ENCODE measurements around the gene KSR2.

Gene KSR2

GRCh38 chr12:117456076-117456475, 512.7 kb downstream of the KSR2 start:
- Histone ChIP-seq H3K4me1 (ENCODE audit: control insufficient read depth, insufficient read depth, low read length) (no peaks in the 10 kb centered on the region), H3K9ac (ENCODE audit: low read depth, low read length) (no peak overlapping the region), H3K36me3 (ENCODE audit: insufficient read depth, low read length) (no peaks in the 10 kb centered on the region), H3K4me2 (ENCODE audit: low read length) (no peak overlapping the region), H3K27me3 (ENCODE audit: control insufficient read depth, insufficient read depth, low read length) (no peaks in the 10 kb centered on the region), H3K9me3 (replicated peaks; ENCODE audit: low read length) (peaks cover 17% of the 10 kb centered on the region), H3K4me3 (ENCODE audit: low read length) (no peak overlapping the region)

GRCh38 chr12:117453961-117454360, 514.8 kb downstream of the KSR2 start:
- no peak overlapping the region for H3K4me2 ChIP-seq (ENCODE audit: low read length)
- H3K4me3 ChIP-seq (ENCODE audit: low read length) = no peak overlapping the region
- no peaks in the 10 kb centered on the region for H3K27me3 ChIP-seq (ENCODE audit: control insufficient read depth, insufficient read depth, low read length)
- no peak overlapping the region for H3K9ac ChIP-seq (ENCODE audit: low read depth, low read length)
- H3K4me1 ChIP-seq (ENCODE audit: control insufficient read depth, insufficient read depth, low read length) = no peaks in the 10 kb centered on the region
- H3K9me3 ChIP-seq (replicated peaks; ENCODE audit: low read length) = peaks cover 15% of the 10 kb centered on the region
- H3K36me3 ChIP-seq (ENCODE audit: insufficient read depth, low read length) = no peaks in the 10 kb centered on the region

GRCh38 chr12:117452112-117452511, 516.7 kb downstream of the KSR2 start:
- no peak overlapping the region for H3K4me3 ChIP-seq (ENCODE audit: low read length)
- no peak overlapping the region for H3K4me2 ChIP-seq (ENCODE audit: low read length)
- H3K9me3 ChIP-seq (replicated peaks; ENCODE audit: low read length) = peaks cover 18% of the 10 kb centered on the region
- H3K36me3 ChIP-seq (ENCODE audit: insufficient read depth, low read length) = no peaks in the 10 kb centered on the region
- H3K27me3 ChIP-seq (ENCODE audit: control insufficient read depth, insufficient read depth, low read length) = no peaks in the 10 kb centered on the region
- H3K4me1 ChIP-seq (ENCODE audit: control insufficient read depth, insufficient read depth, low read length) = no peaks in the 10 kb centered on the region
- H3K9ac ChIP-seq (ENCODE audit: low read depth, low read length) = no peak overlapping the region

- no peak overlapping the region for H3K4me2 ChIP-seq (ENCODE audit: low read length)
Observed at GRCh38 chr12:117450209-117450608, 518.6 kb downstream of the KSR2 start.

GRCh38 chr12:117447665-117448366, 521.0 kb downstream of the KSR2 start:
- Histone ChIP-seq H3K4me1 (ENCODE audit: control insufficient read depth, insufficient read depth, low read length) (no peaks in the 10 kb centered on the region), H3K4me3 (ENCODE audit: low read length) (no peak overlapping the region), H3K9ac (ENCODE audit: low read depth, low read length) (no peak overlapping the region), H3K36me3 (ENCODE audit: insufficient read depth, low read length) (no peaks in the 10 kb centered on the region), H3K27me3 (ENCODE audit: control insufficient read depth, insufficient read depth, low read length) (no peaks in the 10 kb centered on the region), H3K4me2 (ENCODE audit: low read length) (no peak overlapping the region), H3K9me3 (replicated peaks; ENCODE audit: low read length) (peaks cover 6% of the 10 kb centered on the region)

More at GRCh38 chr12:117450209-117450608, 518.6 kb downstream of the KSR2 start:
- H3K36me3 ChIP-seq (ENCODE audit: insufficient read depth, low read length) = no peaks in the 10 kb centered on the region
- H3K9me3 ChIP-seq (replicated peaks; ENCODE audit: low read length) = peaks cover 13% of the 10 kb centered on the region
- no peaks in the 10 kb centered on the region for H3K4me1 ChIP-seq (ENCODE audit: control insufficient read depth, insufficient read depth, low read length)
- H3K4me3 ChIP-seq (ENCODE audit: low read length) = no peak overlapping the region
- H3K27me3 ChIP-seq (ENCODE audit: control insufficient read depth, insufficient read depth, low read length) = no peaks in the 10 kb centered on the region
- no peak overlapping the region for H3K9ac ChIP-seq (ENCODE audit: low read depth, low read length)

- Histone ChIP-seq H3K9ac (ENCODE audit: low read depth, low read length) (no peak overlapping the region), H3K9me3 (replicated peaks; ENCODE audit: low read length) (peaks cover 6% of the 10 kb centered on the region), H3K36me3 (ENCODE audit: insufficient read depth, low read length) (no peaks in the 10 kb centered on the region), H3K27me3 (ENCODE audit: control insufficient read depth, insufficient read depth, low read length) (no peaks in the 10 kb centered on the region), H3K4me3 (ENCODE audit: low read length) (no peak overlapping the region), H3K4me2 (ENCODE audit: low read length) (no peak overlapping the region), H3K4me1 (ENCODE audit: control insufficient read depth, insufficient read depth, low read length) (no peaks in the 10 kb centered on the region)
Observed at GRCh38 chr12:117444781-117445180, 524.0 kb downstream of the KSR2 start.

- no peaks in the 10 kb centered on the region for H3K4me1 ChIP-seq (ENCODE audit: control insufficient read depth, insufficient read depth, low read length)
- H3K27me3 ChIP-seq (ENCODE audit: control insufficient read depth, insufficient read depth, low read length) = no peaks in the 10 kb centered on the region
- H3K9me3 ChIP-seq (replicated peaks; ENCODE audit: low read length) = peaks cover 3% of the 10 kb centered on the region
- H3K36me3 ChIP-seq (ENCODE audit: insufficient read depth, low read length) = no peaks in the 10 kb centered on the region
- H3K9ac ChIP-seq (ENCODE audit: low read depth, low read length) = no peak overlapping the region
- H3K4me2 ChIP-seq (ENCODE audit: low read length) = no peak overlapping the region
- no peak overlapping the region for H3K4me3 ChIP-seq (ENCODE audit: low read length)
Observed at GRCh38 chr12:117441751-117442150, 527.0 kb downstream of the KSR2 start.

- no peaks in the 10 kb centered on the region for H3K36me3 ChIP-seq (ENCODE audit: insufficient read depth, low read length)
- no peak overlapping the region for H3K4me3 ChIP-seq (ENCODE audit: low read length)
- H3K9ac ChIP-seq (ENCODE audit: low read depth, low read length) = no peak overlapping the region
- no peaks in the 10 kb centered on the region for H3K4me1 ChIP-seq (ENCODE audit: control insufficient read depth, insufficient read depth, low read length)
- H3K9me3 ChIP-seq (replicated peaks; ENCODE audit: low read length) = peaks cover 3% of the 10 kb centered on the region
- H3K27me3 ChIP-seq (ENCODE audit: control insufficient read depth, insufficient read depth, low read length) = no peaks in the 10 kb centered on the region
- no peak overlapping the region for H3K4me2 ChIP-seq (ENCODE audit: low read length)
Observed at GRCh38 chr12:117440384-117440783, 528.4 kb downstream of the KSR2 start.

- Histone ChIP-seq H3K4me1 (ENCODE audit: control insufficient read depth, insufficient read depth, low read length) (no peaks in the 10 kb centered on the region), H3K4me3 (ENCODE audit: low read length) (no peak overlapping the region), H3K36me3 (ENCODE audit: insufficient read depth, low read length) (no peaks in the 10 kb centered on the region), H3K4me2 (ENCODE audit: low read length) (no peak overlapping the region), H3K9ac (ENCODE audit: low read depth, low read length) (no peak overlapping the region), H3K9me3 (replicated peaks; ENCODE audit: low read length) (peaks cover 7% of the 10 kb centered on the region), H3K27me3 (ENCODE audit: control insufficient read depth, insufficient read depth, low read length) (no peaks in the 10 kb centered on the region)
Observed at GRCh38 chr12:117439531-117440001, 529.2 kb downstream of the KSR2 start.

- no peaks in the 10 kb centered on the region for H3K4me1 ChIP-seq (ENCODE audit: control insufficient read depth, insufficient read depth, low read length)
- no peaks in the 10 kb centered on the region for H3K36me3 ChIP-seq (ENCODE audit: insufficient read depth, low read length)
- H3K9ac ChIP-seq (ENCODE audit: low read depth, low read length) = no peak overlapping the region
- H3K4me3 ChIP-seq (ENCODE audit: low read length) = no peak overlapping the region
- H3K4me2 ChIP-seq (ENCODE audit: low read length) = no peak overlapping the region
- H3K9me3 ChIP-seq (replicated peaks; ENCODE audit: low read length) = peaks cover 9% of the 10 kb centered on the region
- no peaks in the 10 kb centered on the region for H3K27me3 ChIP-seq (ENCODE audit: control insufficient read depth, insufficient read depth, low read length)
Observed at GRCh38 chr12:117438809-117439208, 530.0 kb downstream of the KSR2 start.

- Histone ChIP-seq H3K27me3 (ENCODE audit: control insufficient read depth, insufficient read depth, low read length) (no peaks in the 10 kb centered on the region), H3K4me2 (ENCODE audit: low read length) (no peak overlapping the region), H3K36me3 (ENCODE audit: insufficient read depth, low read length) (no peaks in the 10 kb centered on the region), H3K9me3 (replicated peaks; ENCODE audit: low read length) (peaks cover 16% of the 10 kb centered on the region), H3K9ac (ENCODE audit: low read depth, low read length) (no peak overlapping the region), H3K4me1 (ENCODE audit: control insufficient read depth, insufficient read depth, low read length) (no peaks in the 10 kb centered on the region), H3K4me3 (ENCODE audit: low read length) (no peak overlapping the region)
Observed at GRCh38 chr12:117437516-117438255, 531.1 kb downstream of the KSR2 start.
